ENCODE data around the gene NXPH3.

- no peak for TF ChIP-seq POLR2A (IDR thresholded peaks at IDR 0.05; ENCODE audit: low read depth, low read length)
- TF ChIP-seq POLR2AphosphoS5 (IDR thresholded peaks at IDR 0.05; ENCODE audit: low read depth, low read length): no peak
Measured at GRCh38 chr17:49612726-49613125, 37.1 kb downstream of the NXPH3 start.

Measured in GM12891 (cell line).